ENCODE measurements around the gene OR51G1. TPM values are rescaled to one million over a fixed set of nuclear protein-coding genes. Genes with fewer than 3 reads are reported as not detected.
"Not testable (repeated sequence)": the region's sequence is repeated elsewhere in the genome, so short reads cannot be mapped to it uniquely, and the experiment has no call there.

OR51G1 gene
- not detected in 2 replicates for total RNA-seq (2014; rRNA removed; shearing (Covaris generic); ENCODE audit: low replicate concordance)

GRCh38 chr11:4924239-4924638 lies at the start of gene OR51G1:
Gene OR51G1, minus strand, starts transcription at chr11:4924339. Its CDS starts 0 bp downstream, at chr11:4924339.
- in situ Hi-C loops (cut with HindIII; ENCODE audit: low pct_unique_long_range_greater_than_20kb, low sequenced_read_pairs): no loop called here
- DNase-seq (ENCODE audit: low read depth): no peak

- no peak for DNase-seq (ENCODE audit: low read depth)
- in situ Hi-C loops (cut with HindIII; ENCODE audit: low pct_unique_long_range_greater_than_20kb, low sequenced_read_pairs): no loop called here
These were observed 38.7 kb upstream of the OR51G1 start for GRCh38 chr11:4962816-4963215.

- in situ Hi-C loops (cut with HindIII; ENCODE audit: low pct_unique_long_range_greater_than_20kb, low sequenced_read_pairs): no loop called here
- no peak for DNase-seq (ENCODE audit: low read depth)
These were observed 36.7 kb upstream of the OR51G1 start for GRCh38 chr11:4960877-4961276.

- no peak for DNase-seq (ENCODE audit: low read depth)
- in situ Hi-C loops (cut with HindIII; ENCODE audit: low pct_unique_long_range_greater_than_20kb, low sequenced_read_pairs): no loop called here
These were observed 33.3 kb upstream of the OR51G1 start for GRCh38 chr11:4957396-4957795.

- DNase-seq (ENCODE audit: low read depth); in situ Hi-C loops (cut with HindIII; ENCODE audit: low pct_unique_long_range_greater_than_20kb, low sequenced_read_pairs): not testable (repeated sequence)
These were observed 31.5 kb upstream of the OR51G1 start, which contains the start of gene OR51A2 for GRCh38 chr11:4955613-4956012. Gene OR51A2, minus strand, starts transcription at chr11:4955713. Its CDS starts 0 bp downstream, at chr11:4955713.

GRCh38 chr11:4947505-4947904 lies 23.4 kb upstream of the OR51G1 start, which contains the start of gene OR51A4:
Gene OR51A4, minus strand, starts transcription at chr11:4947605. Its CDS starts 505 bp downstream, at chr11:4947100.
- DNase-seq (ENCODE audit: low read depth): no peak
- in situ Hi-C loops (cut with HindIII; ENCODE audit: low pct_unique_long_range_greater_than_20kb, low sequenced_read_pairs): no loop called here

GRCh38 chr11:4936745-4937144 lies 12.6 kb upstream of the OR51G1 start:
- in situ Hi-C loops (cut with HindIII; ENCODE audit: low pct_unique_long_range_greater_than_20kb, low sequenced_read_pairs): no loop called here
- no peak for DNase-seq (ENCODE audit: low read depth)

GRCh38 chr11:4932751-4933150 lies 8.6 kb upstream of the OR51G1 start:
- in situ Hi-C loops (cut with HindIII; ENCODE audit: low pct_unique_long_range_greater_than_20kb, low sequenced_read_pairs): no loop called here
- DNase-seq (ENCODE audit: low read depth): no peak

GRCh38 chr11:4926608-4927007 lies 2.5 kb upstream of the OR51G1 start:
- DNase-seq (ENCODE audit: low read depth): no peak
- in situ Hi-C loops (cut with HindIII; ENCODE audit: low pct_unique_long_range_greater_than_20kb, low sequenced_read_pairs): no loop called here

- no peak for DNase-seq (ENCODE audit: low read depth)
- in situ Hi-C loops (cut with HindIII; ENCODE audit: low pct_unique_long_range_greater_than_20kb, low sequenced_read_pairs): no loop called here
These were observed 1.8 kb downstream of the OR51G1 start for GRCh38 chr11:4922304-4922703.

- DNase-seq (ENCODE audit: low read depth): no peak
- in situ Hi-C loops (cut with HindIII; ENCODE audit: low pct_unique_long_range_greater_than_20kb, low sequenced_read_pairs): no loop called here
These were observed 2.3 kb downstream of the OR51G1 start for GRCh38 chr11:4921796-4922195.

- no peak for DNase-seq (ENCODE audit: low read depth)
- in situ Hi-C loops (cut with HindIII; ENCODE audit: low pct_unique_long_range_greater_than_20kb, low sequenced_read_pairs): no loop called here
These were observed 4.9 kb downstream of the OR51G1 start, which contains the start of gene OR51G2 for GRCh38 chr11:4919250-4919649. Gene OR51G2, minus strand, starts transcription at chr11:4919350. Its CDS starts 3,687 bp downstream, at chr11:4915663.

- DNase-seq (ENCODE audit: low read depth): peak; percentile 29
- in situ Hi-C loops (cut with HindIII; ENCODE audit: low pct_unique_long_range_greater_than_20kb, low sequenced_read_pairs): no loop called here
These were observed 7.6 kb downstream of the OR51G1 start for GRCh38 chr11:4916581-4916980.

- DNase-seq (ENCODE audit: low read depth): no peak
- in situ Hi-C loops (cut with HindIII; ENCODE audit: low pct_unique_long_range_greater_than_20kb, low sequenced_read_pairs): no loop called here
These were observed 20.7 kb downstream of the OR51G1 start, which contains the start of gene OR51A7 for GRCh38 chr11:4903484-4903883. Gene OR51A7, plus strand, starts transcription at chr11:4903783. Its CDS starts 3,587 bp downstream, at chr11:4907370.

GRCh38 chr11:4891996-4892640 lies 32.0 kb downstream of the OR51G1 start:
- in situ Hi-C loops (cut with HindIII; ENCODE audit: low pct_unique_long_range_greater_than_20kb, low sequenced_read_pairs): no loop called here

GRCh38 chr11:4890279-4890678 lies 33.9 kb downstream of the OR51G1 start:
- in situ Hi-C loops (cut with HindIII; ENCODE audit: low pct_unique_long_range_greater_than_20kb, low sequenced_read_pairs): no loop called here
- DNase-seq (ENCODE audit: low read depth): no peak

More at GRCh38 chr11:4891996-4892640, 32.0 kb downstream of the OR51G1 start:
- DNase-seq (ENCODE audit: low read depth): peak; percentile 63

GRCh38 chr11:4887591-4887990 lies 36.5 kb downstream of the OR51G1 start:
- DNase-seq (ENCODE audit: low read depth): no peak
- in situ Hi-C loops (cut with HindIII; ENCODE audit: low pct_unique_long_range_greater_than_20kb, low sequenced_read_pairs): no loop called here

GRCh38 chr11:4886186-4886585 lies 38.0 kb downstream of the OR51G1 start:
- in situ Hi-C loops (cut with HindIII; ENCODE audit: low pct_unique_long_range_greater_than_20kb, low sequenced_read_pairs): no loop called here
- DNase-seq (ENCODE audit: low read depth): no peak

GRCh38 chr11:4884361-4884760 lies 39.8 kb downstream of the OR51G1 start:
- DNase-seq (ENCODE audit: low read depth): no peak
- in situ Hi-C loops (cut with HindIII; ENCODE audit: low pct_unique_long_range_greater_than_20kb, low sequenced_read_pairs): no loop called here

- in situ Hi-C loops (cut with HindIII; ENCODE audit: low pct_unique_long_range_greater_than_20kb, low sequenced_read_pairs): no loop called here
- DNase-seq (ENCODE audit: low read depth): no peak
These were observed 41.6 kb downstream of the OR51G1 start for GRCh38 chr11:4882543-4882942.

Measured in Caki2 (cell line).